Activated T-helper 1 cell treated with Interleukin-2 at 50 U/mL for 16 hours (primary cell): ENCODE results near the gene EGR2.
A peak's percentile ranks its signal among the peaks of the same experiment; 100 is the strongest.
"Not testable (repeated sequence)": the region's sequence is repeated elsewhere in the genome, so short reads cannot be mapped to it uniquely, and the experiment has no call there.

ENCODE experiments used
- DNase-seq: peaks from one replicate; pipeline ENCODE4 v3.0.0-alpha.2; 2020; ENCODE audit warnings: low read depth

EGR2 gene

GRCh38 chr10:62792261-62792660, 23.9 kb downstream of the EGR2 start:
- no peak for DNase-seq

- DNase-seq: no peak
These were observed 25.6 kb downstream of the EGR2 start for GRCh38 chr10:62790571-62790970.

- DNase-seq: no peak
These were observed 26.1 kb downstream of the EGR2 start for GRCh38 chr10:62790019-62790555.

GRCh38 chr10:62788861-62789467, 27.2 kb downstream of the EGR2 start:
- no peak for DNase-seq

GRCh38 chr10:62788285-62788684, 27.9 kb downstream of the EGR2 start:
- not testable (repeated sequence) for DNase-seq

- not testable (repeated sequence) for DNase-seq
These were observed 31.6 kb downstream of the EGR2 start for GRCh38 chr10:62784537-62784936.

- DNase-seq: peak; percentile 64
These were observed 36.5 kb downstream of the EGR2 start for GRCh38 chr10:62779487-62780248.

GRCh38 chr10:62778125-62778524, 38.0 kb downstream of the EGR2 start:
- no peak for DNase-seq

GRCh38 chr10:62772186-62772974, 43.8 kb downstream of the EGR2 start:
- DNase-seq: no peak

- no peak for DNase-seq
These were observed 46.5 kb downstream of the EGR2 start for GRCh38 chr10:62769574-62770242.

GRCh38 chr10:62766386-62766785, 49.8 kb downstream of the EGR2 start:
- no peak for DNase-seq

GRCh38 chr10:62765726-62766125, 50.4 kb downstream of the EGR2 start:
- DNase-seq: no peak

GRCh38 chr10:62764011-62764410, 52.2 kb downstream of the EGR2 start:
- DNase-seq: no peak

GRCh38 chr10:62763155-62763554, 53.0 kb downstream of the EGR2 start:
- DNase-seq: no peak
